OCI-LY7 (cell line): ENCODE measurements around the gene HLCS. TPM values are rescaled to one million over a fixed set of nuclear protein-coding genes. Genes with fewer than 3 reads are reported as not detected.

Experiments
- BruUV-seq: library from RNA; stranded (reverse); fragments of 400-500 nt; replicated peaks from 2 replicates; lab custom pipeline; 2021; lab: Mats Ljungman, UMichigan
- CTCF ChIA-PET: fragments of 300-600 bp; sonication (Branson Sonifier 250); formaldehyde crosslinking; loops from one replicate; lab custom pipeline; 2022; ENCODE audit warnings: antibody characterized with exemption; ENCODE audit not compliant: unreplicated experiment; lab: Charles Lee
- POLR2A ChIA-PET: fragments of 300-600 bp; sonication (Branson Sonifier 250); formaldehyde crosslinking; loops from one replicate; lab custom pipeline; 2022; ENCODE audit warnings: antibody characterized with exemption; lab: Charles Lee
- DNase-seq: peaks from one replicate; pipeline ENCODE4 v3.0.0-alpha.2; 2015; ENCODE audit warnings: low spot score
- H2AFZ ChIP-seq: fragments of 200-600 bp; sonication (generic), shearing (Covaris generic); 2 replicates; pipeline ENCODE4 v1.6.1; 2014; ENCODE audit warnings: mild to moderate bottlenecking, antibody characterized with exemption, low read length, moderate library complexity
- H3K27ac ChIP-seq: fragments of 200-600 bp; sonication (generic); 2 replicates; pipeline ENCODE4 v1.5.1; 2014; ENCODE audit warnings: mixed run types, low read depth, mild to moderate bottlenecking, moderate library complexity, low read length, inconsistent platforms; ENCODE audit not compliant: poor library complexity, severe bottlenecking
- H3K36me3 ChIP-seq: fragments of 200-600 bp; sonication (generic); 2 replicates; pipeline ENCODE4 v1.6.1; 2014; ENCODE audit warnings: mild to moderate bottlenecking, antibody characterized with exemption, low read length, moderate library complexity, mixed read lengths; ENCODE audit not compliant: insufficient read depth
- H3K4me1 ChIP-seq: fragments of 200-600 bp; sonication (generic); 2 replicates; pipeline ENCODE4 v1.5.1; 2014; ENCODE audit warnings: mild to moderate bottlenecking, low read length; ENCODE audit not compliant: insufficient read depth, poor library complexity, severe bottlenecking
- H3K4me2 ChIP-seq: fragments of 200-600 bp; sonication (generic); 2 replicates; pipeline ENCODE4 v1.6.1; 2014; ENCODE audit warnings: mild to moderate bottlenecking, low read length
- H3K4me3 ChIP-seq: fragments of 200-600 bp; sonication (generic); 2 replicates; pipeline ENCODE4 v1.5.1; 2014; ENCODE audit warnings: mild to moderate bottlenecking, low read depth, low read length; ENCODE audit not compliant: poor library complexity, severe bottlenecking
- H3K79me2 ChIP-seq: fragments of 200-600 bp; sonication (generic); 2 replicates; pipeline ENCODE4 v1.6.1; 2016; ENCODE audit warnings: low read depth, mild to moderate bottlenecking, low read length, moderate library complexity, mixed read lengths; ENCODE audit not compliant: insufficient read depth
- H3K9me2 ChIP-seq: fragments of 200-600 bp; sonication (generic); 2 replicates; pipeline ENCODE4 v1.6.1; 2016; ENCODE audit warnings: mild to moderate bottlenecking, low read length, mixed read lengths; ENCODE audit not compliant: insufficient read depth
- H3K9me3 ChIP-seq: fragments of 200-600 bp; sonication (generic); 2 replicates; pipeline ENCODE4 v1.6.1; 2014; ENCODE audit warnings: mild to moderate bottlenecking, mixed run types, low read length, mixed read lengths
- H4K20me1 ChIP-seq: fragments of 200-600 bp; sonication (generic); 2 replicates; pipeline ENCODE4 v1.6.1; 2014; ENCODE audit warnings: mild to moderate bottlenecking, antibody characterized with exemption, low read length, moderate library complexity, mixed read lengths; ENCODE audit not compliant: insufficient read depth
- EZH2phosphoT487 ChIP-seq: fragments of 200-600 bp; sonication (generic); IDR thresholded peaks from 2 replicates; pipeline ENCODE4 v1.6.1; 2018; ENCODE audit warnings: low read depth, borderline replicate concordance, mild to moderate bottlenecking, mixed run types, antibody characterized with exemption, low read length, moderate library complexity, mixed read lengths
- intact Hi-C: fragments of 100-400 bp; cut with micrococcal nuclease; formaldehyde crosslinking; loops from one replicate; pipeline ENCODE4 v1.10.0; 2022; ENCODE audit not compliant: unreplicated experiment
- total RNA-seq, 2 experiments: library from RNA; depleted of rRNA in 1 of 2; stranded (reverse); fragments of >200 nt in 1 of 2; shearing (Covaris generic) in 1 of 2; gene quantifications; 2 replicates each; pipeline ENCODE4 v1.2.3, GENCODE V29; 2014 to 2022
- TF ChIP-seq, protein P1 (sequence below): fragments of 200-600 bp; sonication (generic); conservative IDR thresholded peaks from 2 replicates; pipeline ENCODE4 v1.5.1; 2014; ENCODE audit warnings: mild to moderate bottlenecking, antibody characterized with exemption, low read length, moderate library complexity, mixed read lengths

The HLCS gene
- total RNA-seq, 2 experiments from 2014 or later: 12.0 to 20.9 TPM

DNA sequence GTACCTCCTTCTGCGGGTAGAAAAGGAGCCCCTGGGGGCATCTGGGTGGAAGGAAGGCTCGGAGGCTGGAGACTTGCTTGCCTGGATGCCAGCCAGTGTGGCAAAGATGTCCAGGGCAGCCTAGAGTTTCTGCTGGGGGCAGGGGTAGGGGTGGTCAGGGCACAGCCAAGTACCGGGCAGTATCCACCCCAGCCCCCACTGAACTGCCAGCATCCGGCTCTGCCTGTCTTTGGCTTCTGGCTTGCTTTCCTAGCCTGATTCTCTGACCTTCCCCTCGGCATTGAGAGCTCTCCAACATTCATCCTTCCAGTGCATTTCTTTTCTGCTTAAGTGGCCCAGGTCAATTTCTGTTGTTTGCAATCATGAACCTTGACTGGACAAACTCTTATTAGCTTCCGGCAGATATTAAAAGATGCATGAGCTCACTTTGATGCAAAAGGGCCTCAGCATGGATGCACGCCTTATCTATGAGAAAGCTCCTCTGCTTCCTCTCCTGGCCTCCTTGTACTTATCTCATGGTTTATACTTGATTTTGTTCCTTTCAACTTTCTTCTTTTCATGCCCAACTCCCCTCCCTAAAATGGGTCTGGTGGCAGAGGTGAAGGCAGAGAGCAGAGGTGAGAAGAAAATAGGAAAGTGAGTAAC lies 116.9 kb downstream of the HLCS start:
- H2AFZ ChIP-seq: no peak overlapping the region
- no peak for DNase-seq
- no peaks in the 10 kb centered on the region for H4K20me1 ChIP-seq
- ChIA-PET POLR2A (interaction anchor here (0.7 kb wide), 1 partner anchor 83 kb away, joined by 3 read pairs; no protein-coding TSS in a partner anchor), CTCF (interaction anchor here (0.5 kb wide), 1 partner anchor 346 kb away, joined by 3 read pairs; no protein-coding TSS in a partner anchor)
- intact Hi-C loops: loop anchor here (10.0 kb wide), 1 partner anchor 345 kb away; no protein-coding TSS in a partner anchor
- no peak for TF ChIP-seq EZH2phosphoT487
- TF ChIP-seq, protein P1, sequence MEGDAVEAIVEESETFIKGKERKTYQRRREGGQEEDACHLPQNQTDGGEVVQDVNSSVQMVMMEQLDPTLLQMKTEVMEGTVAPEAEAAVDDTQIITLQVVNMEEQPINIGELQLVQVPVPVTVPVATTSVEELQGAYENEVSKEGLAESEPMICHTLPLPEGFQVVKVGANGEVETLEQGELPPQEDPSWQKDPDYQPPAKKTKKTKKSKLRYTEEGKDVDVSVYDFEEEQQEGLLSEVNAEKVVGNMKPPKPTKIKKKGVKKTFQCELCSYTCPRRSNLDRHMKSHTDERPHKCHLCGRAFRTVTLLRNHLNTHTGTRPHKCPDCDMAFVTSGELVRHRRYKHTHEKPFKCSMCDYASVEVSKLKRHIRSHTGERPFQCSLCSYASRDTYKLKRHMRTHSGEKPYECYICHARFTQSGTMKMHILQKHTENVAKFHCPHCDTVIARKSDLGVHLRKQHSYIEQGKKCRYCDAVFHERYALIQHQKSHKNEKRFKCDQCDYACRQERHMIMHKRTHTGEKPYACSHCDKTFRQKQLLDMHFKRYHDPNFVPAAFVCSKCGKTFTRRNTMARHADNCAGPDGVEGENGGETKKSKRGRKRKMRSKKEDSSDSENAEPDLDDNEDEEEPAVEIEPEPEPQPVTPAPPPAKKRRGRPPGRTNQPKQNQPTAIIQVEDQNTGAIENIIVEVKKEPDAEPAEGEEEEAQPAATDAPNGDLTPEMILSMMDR: no peak
- no peaks in the 10 kb centered on the region for H3K9me3 ChIP-seq
- no peaks in the 10 kb centered on the region for H3K36me3 ChIP-seq
- H3K9me2 ChIP-seq: no peaks in the 10 kb centered on the region
- no peak overlapping the region for H3K27ac ChIP-seq
- no peaks in the 10 kb centered on the region for H3K4me1 ChIP-seq
- no peak overlapping the region for H3K4me3 ChIP-seq
- no TSS peak for BruUV-seq
- no peak overlapping the region for H3K4me2 ChIP-seq
- no peaks in the 10 kb centered on the region for H3K79me2 ChIP-seq

DNA sequence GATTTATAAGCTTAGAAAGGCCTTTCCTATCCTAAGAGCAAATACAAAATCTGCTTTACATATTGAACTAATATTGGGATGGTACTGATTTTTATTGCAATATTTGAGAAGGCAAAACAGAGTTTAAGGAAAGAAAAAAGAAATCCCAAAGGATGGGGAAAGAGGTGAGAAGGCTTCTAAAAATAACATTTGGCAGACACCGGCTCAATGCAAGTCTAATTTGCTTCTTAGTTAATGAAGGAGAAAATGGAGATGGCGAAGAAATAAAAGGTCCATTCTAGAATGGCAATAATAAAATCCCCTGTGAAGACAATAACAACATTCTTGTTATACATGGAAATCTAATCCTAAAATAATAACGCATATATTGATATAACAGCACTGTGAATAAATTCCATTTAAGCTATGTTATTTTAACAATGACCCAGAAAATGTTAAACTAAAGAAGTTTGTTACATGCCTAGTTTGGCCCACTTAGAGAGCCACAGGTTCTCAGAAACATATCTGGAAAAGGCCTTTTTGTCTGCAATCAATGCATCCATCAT lies 117.7 kb downstream of the HLCS start:
- Histone ChIP-seq H3K4me3 (no peak overlapping the region), H4K20me1 (no peaks in the 10 kb centered on the region), H2AFZ (no peak overlapping the region), H3K79me2 (no peaks in the 10 kb centered on the region), H3K27ac (no peak overlapping the region), H3K36me3 (no peaks in the 10 kb centered on the region), H3K9me2 (no peaks in the 10 kb centered on the region), H3K9me3 (no peaks in the 10 kb centered on the region), H3K4me1 (no peaks in the 10 kb centered on the region), H3K4me2 (no peak overlapping the region)
- TF ChIP-seq, protein P1: no peak
- no peak for TF ChIP-seq EZH2phosphoT487
- no TSS peak for BruUV-seq
- intact Hi-C loops: no loop called here
- DNase-seq: no peak
- CTCF ChIA-PET: no interaction called here
- POLR2A ChIA-PET: interaction anchor here (0.7 kb wide), 1 partner anchor 82 kb away, joined by 3 read pairs; no protein-coding TSS in a partner anchor

DNA sequence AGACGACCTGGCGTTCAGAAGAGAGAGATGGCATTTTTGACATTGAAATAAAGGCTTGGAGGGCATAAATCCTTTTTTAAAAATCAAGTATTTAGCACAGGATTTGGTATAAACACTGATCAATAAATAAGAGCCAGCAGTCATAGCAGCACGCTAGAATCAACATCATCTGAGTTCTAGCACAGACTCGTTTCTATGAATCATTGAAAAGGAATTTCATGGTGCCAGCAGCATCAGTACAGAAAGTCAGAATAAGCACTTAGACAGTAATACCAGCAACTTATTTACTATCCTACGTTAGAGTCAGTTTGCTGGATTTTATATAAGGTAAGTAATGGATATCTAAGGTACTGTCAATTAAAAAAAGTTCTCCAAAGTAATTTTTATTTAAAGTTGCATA lies 119.3 kb downstream of the HLCS start:
- CTCF ChIA-PET: no interaction called here
- no TSS peak for BruUV-seq
- TF ChIP-seq, protein P1: no peak
- TF ChIP-seq EZH2phosphoT487: no peak

More for the DNA sequence above, 119.3 kb downstream of the HLCS start:
- POLR2A ChIA-PET: interaction anchor here (0.5 to 0.6 kb wide), 2 partner anchors 34 to 39 kb away, joined by 3 read pairs; no protein-coding TSS in a partner anchor
- DNase-seq: no peak
- H3K4me3 ChIP-seq: no peak overlapping the region
- no peak overlapping the region for H3K4me2 ChIP-seq
- H3K36me3 ChIP-seq: no peaks in the 10 kb centered on the region
- H3K27ac ChIP-seq: no peak overlapping the region
- H3K79me2 ChIP-seq: no peaks in the 10 kb centered on the region
- no peaks in the 10 kb centered on the region for H4K20me1 ChIP-seq
- H3K4me1 ChIP-seq: no peaks in the 10 kb centered on the region
- no peaks in the 10 kb centered on the region for H3K9me3 ChIP-seq
- intact Hi-C loops: no loop called here
- H2AFZ ChIP-seq: no peak overlapping the region
- H3K9me2 ChIP-seq: no peaks in the 10 kb centered on the region
